ENCODE measurements around the gene ANK3.

The ANK3 gene

DNA sequence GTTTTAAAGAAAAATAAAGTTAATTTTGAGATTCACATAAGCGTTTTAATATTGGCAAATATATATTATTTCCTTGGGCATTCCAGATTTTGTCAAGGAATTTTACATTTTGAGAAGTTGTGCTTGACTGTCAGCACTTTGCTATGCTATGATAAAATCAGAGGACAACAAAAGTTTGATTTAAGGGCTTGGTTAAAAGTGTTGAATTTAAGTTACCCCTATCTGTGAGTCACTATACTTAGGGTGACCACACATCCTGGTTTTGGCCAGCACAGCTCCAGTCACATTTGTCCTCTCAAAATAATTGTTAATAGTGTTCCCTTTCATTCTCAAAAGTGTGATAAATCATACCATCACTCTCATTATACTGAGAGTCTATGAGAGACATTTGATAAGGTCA is 34.2 kb upstream of the ANK3 start:
- no peak overlapping the region for H2BK5ac ChIP-seq (ENCODE audit: low read depth, low read length, poor library complexity, severe bottlenecking)
- no peak overlapping the region for H3K4me3 ChIP-seq (ENCODE audit: insufficient read depth in 1 of 2, low read depth in 1 of 2, low read length in 2 of 2)
- DNase-seq, result no peak
- no CpG with 5 or more reads among the region's 1 CpG for WGBS
- no peak overlapping the region for H2BK120ac ChIP-seq (ENCODE audit: low read depth, low read length)
- no peaks in the 10 kb centered on the region for H3K27me3 ChIP-seq (ENCODE audit: control insufficient read depth in 1 of 2, insufficient read depth in 1 of 2, low read length in 2 of 2)
- no peak overlapping the region for H3K18ac ChIP-seq (ENCODE audit: low read depth in 1 of 2, low read length in 2 of 2)
- no peak overlapping the region for H2BK15ac ChIP-seq (ENCODE audit: low read depth, poor library complexity, severe bottlenecking)
- H2AK5ac ChIP-seq (ENCODE audit: low read length, severe bottlenecking), result no peak overlapping the region
- no peak overlapping the region for H3K14ac ChIP-seq (ENCODE audit: low read length in 2 of 2)
- H2BK12ac ChIP-seq (ENCODE audit: low read length in 2 of 2), result no peak overlapping the region
- no peak overlapping the region for H2AFZ ChIP-seq (ENCODE audit: low read depth, low read length)
- no peaks in the 10 kb centered on the region for H3K36me3 ChIP-seq (ENCODE audit: control insufficient read depth in 1 of 2, insufficient read depth in 2 of 2, low read depth in 1 of 2, low read length in 2 of 2)
- H4K8ac ChIP-seq (ENCODE audit: low read length), result no peak overlapping the region
- H4K91ac ChIP-seq (ENCODE audit: low read length), result no peak overlapping the region
- H3K4me1 ChIP-seq (ENCODE audit: control insufficient read depth, insufficient read depth, low read depth, low read length), result no peaks in the 10 kb centered on the region
- no peak overlapping the region for H3K4me2 ChIP-seq (ENCODE audit: low read length, poor library complexity, severe bottlenecking)
- H3K9me3 ChIP-seq (ENCODE audit: control insufficient read depth, low read length), result no peaks in the 10 kb centered on the region
- no peak overlapping the region for H3K27ac ChIP-seq (ENCODE audit: low read length, poor library complexity, severe bottlenecking)
- no peak overlapping the region for H3K4ac ChIP-seq (ENCODE audit: low read depth in 1 of 2, low read length in 2 of 2)
- H3K9ac ChIP-seq (ENCODE audit: low read length), result no peak overlapping the region
- peaks cover 3% of the 10 kb centered on the region for H3K79me1 ChIP-seq (replicated peaks; ENCODE audit: low read length, poor library complexity, severe bottlenecking)
- H3K23ac ChIP-seq (ENCODE audit: low read length in 2 of 2), result no peak overlapping the region

DNA sequence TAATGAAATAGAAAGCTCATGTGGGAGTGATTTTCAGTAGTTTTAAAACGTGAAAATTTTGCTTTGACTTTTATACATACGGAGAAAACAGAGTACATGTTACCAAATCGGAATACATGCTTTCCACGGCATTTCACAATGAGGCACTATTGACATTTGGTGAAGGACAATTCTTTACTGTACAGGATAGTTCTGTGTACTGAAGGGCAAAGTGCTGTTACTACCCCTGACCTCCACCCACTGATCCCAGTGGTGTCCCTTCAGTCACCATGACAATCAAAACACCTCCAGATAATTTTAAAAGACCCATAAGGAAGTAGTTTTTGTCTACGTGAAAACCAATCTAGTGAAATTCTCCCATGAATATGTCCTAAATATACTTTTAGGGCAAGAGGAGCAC is 33.1 kb upstream of the ANK3 start:
- H3K4me2 ChIP-seq (ENCODE audit: low read length, poor library complexity, severe bottlenecking), result no peak overlapping the region
- H2BK12ac ChIP-seq (ENCODE audit: low read length in 2 of 2), result peak overlapping the region; percentile 66 to 79
- H3K36me3 ChIP-seq (ENCODE audit: control insufficient read depth in 1 of 2, insufficient read depth in 2 of 2, low read depth in 1 of 2, low read length in 2 of 2), result no peaks in the 10 kb centered on the region
- no peak overlapping the region for H4K8ac ChIP-seq (ENCODE audit: low read length)
- 98% methylated on average over 5 of the region's 5 CpGs for WGBS
- H3K4me3 ChIP-seq (ENCODE audit: insufficient read depth in 1 of 2, low read depth in 1 of 2, low read length in 2 of 2), result no peak overlapping the region
- H3K18ac ChIP-seq (ENCODE audit: low read depth in 1 of 2, low read length in 2 of 2), result no peak overlapping the region
- H3K9me3 ChIP-seq (ENCODE audit: control insufficient read depth, low read length), result no peaks in the 10 kb centered on the region
- no peak overlapping the region for H3K27ac ChIP-seq (ENCODE audit: low read length, poor library complexity, severe bottlenecking)
- H3K79me1 ChIP-seq (replicated peaks; ENCODE audit: low read length, poor library complexity, severe bottlenecking), result peaks cover 3% of the 10 kb centered on the region
- H2BK120ac ChIP-seq (ENCODE audit: low read depth, low read length), result no peak overlapping the region
- H3K4ac ChIP-seq (ENCODE audit: low read depth in 1 of 2, low read length in 2 of 2), result no peak overlapping the region
- H3K14ac ChIP-seq (ENCODE audit: low read length in 2 of 2), result no peak overlapping the region
- H2BK5ac ChIP-seq (ENCODE audit: low read depth, low read length, poor library complexity, severe bottlenecking), result no peak overlapping the region
- H4K91ac ChIP-seq (ENCODE audit: low read length), result no peak overlapping the region
- no peaks in the 10 kb centered on the region for H3K4me1 ChIP-seq (ENCODE audit: control insufficient read depth, insufficient read depth, low read depth, low read length)
- H2AK5ac ChIP-seq (ENCODE audit: low read length, severe bottlenecking), result no peak overlapping the region
- H3K27me3 ChIP-seq (ENCODE audit: control insufficient read depth in 1 of 2, insufficient read depth in 1 of 2, low read length in 2 of 2), result no peaks in the 10 kb centered on the region
- DNase-seq, result no peak
- H2AFZ ChIP-seq (ENCODE audit: low read depth, low read length), result no peak overlapping the region
- no peak overlapping the region for H3K23ac ChIP-seq (ENCODE audit: low read length in 2 of 2)
- no peak overlapping the region for H3K9ac ChIP-seq (ENCODE audit: low read length)
- no peak overlapping the region for H2BK15ac ChIP-seq (ENCODE audit: low read depth, poor library complexity, severe bottlenecking)

DNA sequence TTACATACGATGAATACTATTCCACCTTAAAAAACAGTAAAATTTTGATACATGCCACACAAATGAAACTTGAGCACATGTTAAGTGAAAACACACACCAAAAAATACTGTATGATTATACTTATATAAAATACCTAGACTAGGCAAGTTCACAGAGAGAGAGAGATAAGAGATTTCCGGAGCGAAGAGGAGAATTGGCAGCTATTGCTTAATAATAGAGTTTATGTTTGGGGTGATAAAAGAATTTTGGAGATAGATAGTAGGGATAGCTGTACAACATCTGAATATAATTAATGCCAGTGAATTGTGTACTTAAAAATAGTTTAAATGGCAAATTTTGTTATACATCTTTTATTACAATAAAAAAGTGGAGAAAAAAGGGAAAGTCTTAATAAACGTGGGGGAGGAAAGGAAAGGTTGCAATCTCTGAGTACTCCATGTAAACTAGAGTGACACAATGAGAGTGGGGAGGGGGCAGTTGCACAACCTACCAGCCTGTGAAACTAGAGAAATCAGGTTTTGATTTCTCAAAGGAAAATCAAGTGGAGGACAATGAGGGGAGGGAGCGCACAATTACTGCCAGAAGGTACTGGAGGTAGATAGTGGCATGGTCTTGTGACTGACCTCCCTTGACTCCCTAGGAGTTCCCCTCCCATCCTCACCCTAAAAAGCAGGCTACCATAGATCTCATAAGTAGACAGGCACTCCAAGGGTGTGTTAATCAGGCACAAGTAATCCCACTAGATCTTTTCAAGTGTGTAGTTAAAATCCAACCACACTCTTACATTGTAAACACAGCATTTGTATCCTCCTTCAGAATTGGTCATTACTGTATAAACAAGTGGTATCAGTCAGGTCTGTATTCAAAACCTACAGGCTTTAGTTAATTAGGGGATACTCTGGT is 31.6 kb upstream of the ANK3 start:
- Histone ChIP-seq H2AK5ac (ENCODE audit: low read length, severe bottlenecking) (no peak overlapping the region), H3K9me3 (ENCODE audit: control insufficient read depth, low read length) (no peaks in the 10 kb centered on the region), H3K9ac (ENCODE audit: low read length) (no peak overlapping the region), H2BK5ac (ENCODE audit: low read depth, low read length, poor library complexity, severe bottlenecking) (no peak overlapping the region), H3K27ac (ENCODE audit: low read length, poor library complexity, severe bottlenecking) (no peak overlapping the region), H3K4me2 (ENCODE audit: low read length, poor library complexity, severe bottlenecking) (no peak overlapping the region), H3K4me1 (ENCODE audit: control insufficient read depth, insufficient read depth, low read depth, low read length) (no peaks in the 10 kb centered on the region), H3K23ac (ENCODE audit: low read length in 2 of 2) (no peak overlapping the region), H2AFZ (ENCODE audit: low read depth, low read length) (no peak overlapping the region), H3K4me3 (ENCODE audit: insufficient read depth in 1 of 2, low read depth in 1 of 2, low read length in 2 of 2) (no peak overlapping the region), H3K27me3 (ENCODE audit: control insufficient read depth in 1 of 2, insufficient read depth in 1 of 2, low read length in 2 of 2) (no peaks in the 10 kb centered on the region), H4K91ac (ENCODE audit: low read length) (no peak overlapping the region), H3K79me1 (replicated peaks; ENCODE audit: low read length, poor library complexity, severe bottlenecking) (peaks cover 3% of the 10 kb centered on the region), H4K8ac (ENCODE audit: low read length) (no peak overlapping the region), H3K14ac (ENCODE audit: low read length in 2 of 2) (no peak overlapping the region), H2BK120ac (ENCODE audit: low read depth, low read length) (peak overlapping the region; percentile 34), H2BK15ac (ENCODE audit: low read depth, poor library complexity, severe bottlenecking) (no peak overlapping the region), H3K36me3 (ENCODE audit: control insufficient read depth in 1 of 2, insufficient read depth in 2 of 2, low read depth in 1 of 2, low read length in 2 of 2) (no peaks in the 10 kb centered on the region), H3K4ac (ENCODE audit: low read depth in 1 of 2, low read length in 2 of 2) (no peak overlapping the region), H3K18ac (ENCODE audit: low read depth in 1 of 2, low read length in 2 of 2) (no peak overlapping the region), H2BK12ac (ENCODE audit: low read length in 2 of 2) (peak overlapping the region in 1 of 2 experiments; percentile 39)
- WGBS, result 82% methylated on average over 4 of the region's 5 CpGs
- DNase-seq, result no peak

- Histone ChIP-seq H2BK15ac (ENCODE audit: low read depth, poor library complexity, severe bottlenecking) (no peak overlapping the region), H3K4me3 (ENCODE audit: insufficient read depth in 1 of 2, low read depth in 1 of 2, low read length in 2 of 2) (no peak overlapping the region), H2AK5ac (ENCODE audit: low read length, severe bottlenecking) (no peak overlapping the region), H2BK120ac (ENCODE audit: low read depth, low read length) (no peak overlapping the region), H3K36me3 (ENCODE audit: control insufficient read depth in 1 of 2, insufficient read depth in 2 of 2, low read depth in 1 of 2, low read length in 2 of 2) (no peaks in the 10 kb centered on the region), H2BK5ac (ENCODE audit: low read depth, low read length, poor library complexity, severe bottlenecking) (no peak overlapping the region), H3K27me3 (ENCODE audit: control insufficient read depth in 1 of 2, insufficient read depth in 1 of 2, low read length in 2 of 2) (no peaks in the 10 kb centered on the region), H2BK12ac (ENCODE audit: low read length in 2 of 2) (no peak overlapping the region), H3K4me1 (ENCODE audit: control insufficient read depth, insufficient read depth, low read depth, low read length) (peaks cover 6% of the 10 kb centered on the region), H4K8ac (ENCODE audit: low read length) (no peak overlapping the region), H3K14ac (ENCODE audit: low read length in 2 of 2) (no peak overlapping the region), H4K91ac (ENCODE audit: low read length) (no peak overlapping the region), H3K9ac (ENCODE audit: low read length) (no peak overlapping the region), H3K18ac (ENCODE audit: low read depth in 1 of 2, low read length in 2 of 2) (no peak overlapping the region), H2AFZ (ENCODE audit: low read depth, low read length) (no peak overlapping the region), H3K4me2 (ENCODE audit: low read length, poor library complexity, severe bottlenecking) (no peak overlapping the region), H3K4ac (ENCODE audit: low read depth in 1 of 2, low read length in 2 of 2) (no peak overlapping the region), H3K23ac (ENCODE audit: low read length in 2 of 2) (no peak overlapping the region), H3K27ac (ENCODE audit: low read length, poor library complexity, severe bottlenecking) (no peak overlapping the region), H3K79me1 (replicated peaks; ENCODE audit: low read length, poor library complexity, severe bottlenecking) (peaks cover 3% of the 10 kb centered on the region), H3K9me3 (ENCODE audit: control insufficient read depth, low read length) (no peaks in the 10 kb centered on the region)
- DNase-seq, result no peak
These were observed 29.6 kb upstream of the ANK3 start for GRCh38 chr10:60419249-60419648.

Measured in mesenchymal stem cell (in vitro differentiated cells and primary cell).